RWPE2 (cell line): Measurements from ENCODE around the gene GINS3.

Experiments used
- ATAC-seq: fragments of 200-7000 bp; cut with Tn5 transposase; 3 replicates; pipeline ENCODE4 v1.9.1; 2021; ENCODE audit warnings: low read depth
- DNase-seq: peaks from one replicate; pipeline ENCODE4 v3.0.0-alpha.2; 2020; ENCODE audit warnings: low spot score
- H3K27ac ChIP-seq: fragments of 450-650 bp; 2 replicates; pipeline ENCODE4 v1.5.1; 2017; ENCODE audit warnings: mild to moderate bottlenecking; ENCODE audit not compliant: poor library complexity, severe bottlenecking
- H3K27me3 ChIP-seq: fragments of 250-450 bp; sonication (Bioruptor Pico); 2 replicates; pipeline ENCODE4 v1.5.1; 2021; ENCODE audit warnings: mild to moderate bottlenecking, moderate library complexity; ENCODE audit not compliant: insufficient read depth, poor library complexity, severe bottlenecking
- H3K36me3 ChIP-seq: fragments of 250-450 bp; sonication (Bioruptor Pico); 2 replicates; pipeline ENCODE4 v1.5.1; 2020; ENCODE audit warnings: low read depth, mild to moderate bottlenecking, moderate library complexity
- H3K4me1 ChIP-seq: fragments of 250-450 bp; sonication (Bioruptor Pico); 2 replicates; pipeline ENCODE4 v1.5.1; 2021; ENCODE audit warnings: mild to moderate bottlenecking, moderate library complexity; ENCODE audit not compliant: insufficient read depth, poor library complexity, severe bottlenecking
- H3K4me3 ChIP-seq: fragments of 250-450 bp; sonication (Bioruptor Pico); 2 replicates; pipeline ENCODE4 v1.5.1; 2021; ENCODE audit warnings: mild to moderate bottlenecking, moderate library complexity; ENCODE audit not compliant: severe bottlenecking
- H3K9me3 ChIP-seq: fragments of 250-450 bp; sonication (Bioruptor Pico); 2 replicates; pipeline ENCODE4 v1.5.1; 2021; ENCODE audit warnings: mild to moderate bottlenecking, moderate library complexity; ENCODE audit not compliant: severe bottlenecking
- TF ChIP-seq, protein P1 (sequence below): fragments of 450-650 bp; IDR thresholded peaks from one replicate; pipeline ENCODE4 v1.5.1; 2017; ENCODE audit warnings: mild to moderate bottlenecking, moderate library complexity; ENCODE audit not compliant: poor library complexity, severe bottlenecking

Gene GINS3

DNA sequence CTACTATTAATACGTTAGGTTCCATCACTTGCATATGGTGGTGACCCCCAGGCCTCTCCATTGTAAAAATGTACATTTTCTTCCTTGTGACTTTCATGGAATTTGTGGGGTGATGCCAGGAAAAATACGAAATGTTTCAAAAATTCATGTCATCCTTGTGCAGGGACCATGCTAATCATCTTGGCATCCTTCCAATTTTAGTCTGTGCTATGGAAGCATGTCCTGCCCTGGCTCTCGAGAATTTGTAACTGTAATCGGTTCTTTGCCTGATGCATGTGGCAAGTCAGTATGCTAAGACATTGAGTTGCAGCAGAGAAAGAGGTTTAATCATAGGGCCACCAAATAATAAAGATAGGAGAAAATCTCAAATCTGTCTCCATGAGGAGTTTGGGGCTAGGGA, 14.3 kb upstream of the GINS3 start:
- no peak for ATAC-seq
- TF ChIP-seq, protein P1, sequence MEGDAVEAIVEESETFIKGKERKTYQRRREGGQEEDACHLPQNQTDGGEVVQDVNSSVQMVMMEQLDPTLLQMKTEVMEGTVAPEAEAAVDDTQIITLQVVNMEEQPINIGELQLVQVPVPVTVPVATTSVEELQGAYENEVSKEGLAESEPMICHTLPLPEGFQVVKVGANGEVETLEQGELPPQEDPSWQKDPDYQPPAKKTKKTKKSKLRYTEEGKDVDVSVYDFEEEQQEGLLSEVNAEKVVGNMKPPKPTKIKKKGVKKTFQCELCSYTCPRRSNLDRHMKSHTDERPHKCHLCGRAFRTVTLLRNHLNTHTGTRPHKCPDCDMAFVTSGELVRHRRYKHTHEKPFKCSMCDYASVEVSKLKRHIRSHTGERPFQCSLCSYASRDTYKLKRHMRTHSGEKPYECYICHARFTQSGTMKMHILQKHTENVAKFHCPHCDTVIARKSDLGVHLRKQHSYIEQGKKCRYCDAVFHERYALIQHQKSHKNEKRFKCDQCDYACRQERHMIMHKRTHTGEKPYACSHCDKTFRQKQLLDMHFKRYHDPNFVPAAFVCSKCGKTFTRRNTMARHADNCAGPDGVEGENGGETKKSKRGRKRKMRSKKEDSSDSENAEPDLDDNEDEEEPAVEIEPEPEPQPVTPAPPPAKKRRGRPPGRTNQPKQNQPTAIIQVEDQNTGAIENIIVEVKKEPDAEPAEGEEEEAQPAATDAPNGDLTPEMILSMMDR: no peak
- H3K36me3 ChIP-seq: no peaks in the 10 kb centered on the region
- H3K4me3 ChIP-seq: no peak overlapping the region
- H3K4me1 ChIP-seq: no peaks in the 10 kb centered on the region
- H3K27ac ChIP-seq: no peak overlapping the region
- DNase-seq: no peak
- H3K27me3 ChIP-seq: no peaks in the 10 kb centered on the region
- no peaks in the 10 kb centered on the region for H3K9me3 ChIP-seq

DNA sequence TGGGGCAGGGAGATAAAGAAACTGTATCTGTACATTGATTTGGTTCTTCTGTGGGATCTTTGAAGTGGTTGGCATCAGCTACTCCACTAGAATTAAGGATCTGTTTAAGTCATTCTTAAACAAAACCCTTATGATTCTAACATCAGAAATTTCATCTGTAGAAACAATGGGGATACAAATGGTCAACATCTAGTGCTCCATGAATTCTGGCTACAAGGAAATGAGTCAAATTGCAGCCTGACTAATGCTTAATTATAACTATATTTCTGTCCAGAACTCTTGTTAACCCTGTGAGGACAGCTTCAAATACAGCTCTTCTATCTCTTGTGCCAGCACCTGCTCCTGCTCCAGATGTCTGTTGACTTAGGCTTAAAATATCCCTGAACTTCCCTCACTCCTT, 13.9 kb upstream of the GINS3 start:
- ATAC-seq (no peak), DNase-seq (no peak)
- H3K4me3 ChIP-seq: no peak overlapping the region
- H3K9me3 ChIP-seq: no peaks in the 10 kb centered on the region
- no peaks in the 10 kb centered on the region for H3K27me3 ChIP-seq
- TF ChIP-seq, protein P1: no peak
- H3K27ac ChIP-seq: no peak overlapping the region
- H3K36me3 ChIP-seq: no peaks in the 10 kb centered on the region
- no peaks in the 10 kb centered on the region for H3K4me1 ChIP-seq

DNA sequence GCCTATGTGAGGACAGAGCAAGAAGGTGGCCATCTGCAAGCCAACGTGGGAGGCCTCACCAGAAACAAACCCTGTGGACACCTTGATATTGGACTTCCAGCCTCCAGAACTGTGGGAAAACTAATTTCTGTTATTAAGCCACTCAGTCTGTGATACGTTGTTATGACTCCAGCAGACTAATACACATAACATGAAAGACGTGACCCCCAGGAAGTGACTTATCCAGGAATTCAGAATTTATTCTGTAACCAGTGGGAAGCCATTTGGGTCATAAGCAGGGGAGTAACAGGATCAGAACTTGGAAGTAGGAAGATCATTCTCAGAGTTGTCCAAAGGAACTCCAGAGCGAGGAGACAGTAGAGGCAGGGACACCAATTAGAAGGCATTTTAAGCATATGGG, 12.5 kb upstream of the GINS3 start:
- TF ChIP-seq, protein P1: no peak
- H3K4me3 ChIP-seq: no peak overlapping the region
- H3K9me3 ChIP-seq: no peaks in the 10 kb centered on the region
- H3K36me3 ChIP-seq: no peaks in the 10 kb centered on the region
- H3K27ac ChIP-seq: no peak overlapping the region
- ATAC-seq (no peak), DNase-seq (no peak)
- H3K27me3 ChIP-seq: no peaks in the 10 kb centered on the region
- no peaks in the 10 kb centered on the region for H3K4me1 ChIP-seq

DNA sequence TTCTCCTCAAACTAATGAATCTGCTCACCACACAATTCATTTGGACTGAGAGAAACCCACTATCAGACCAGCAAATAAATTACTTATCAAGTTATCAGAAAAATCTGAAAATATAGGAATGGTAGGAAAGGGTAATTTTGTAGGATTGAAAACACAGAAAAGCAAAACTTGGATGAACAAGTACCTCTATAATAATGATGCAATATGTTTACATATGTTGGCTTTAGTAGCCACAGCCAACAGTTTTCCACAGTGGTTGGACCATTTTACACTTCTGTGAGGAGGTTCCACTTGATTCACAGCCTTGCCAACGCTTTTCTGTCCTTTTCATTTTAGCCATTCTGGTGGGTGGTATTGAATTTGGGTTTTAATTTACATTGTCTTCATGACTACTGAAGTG, 10.6 kb upstream of the GINS3 start:
- Histone ChIP-seq H3K4me3 (no peak overlapping the region), H3K9me3 (no peaks in the 10 kb centered on the region), H3K27ac (no peak overlapping the region), H3K36me3 (no peaks in the 10 kb centered on the region), H3K27me3 (no peaks in the 10 kb centered on the region), H3K4me1 (no peaks in the 10 kb centered on the region)
- TF ChIP-seq, protein P1: no peak
- ATAC-seq (no peak), DNase-seq (no peak)

DNA sequence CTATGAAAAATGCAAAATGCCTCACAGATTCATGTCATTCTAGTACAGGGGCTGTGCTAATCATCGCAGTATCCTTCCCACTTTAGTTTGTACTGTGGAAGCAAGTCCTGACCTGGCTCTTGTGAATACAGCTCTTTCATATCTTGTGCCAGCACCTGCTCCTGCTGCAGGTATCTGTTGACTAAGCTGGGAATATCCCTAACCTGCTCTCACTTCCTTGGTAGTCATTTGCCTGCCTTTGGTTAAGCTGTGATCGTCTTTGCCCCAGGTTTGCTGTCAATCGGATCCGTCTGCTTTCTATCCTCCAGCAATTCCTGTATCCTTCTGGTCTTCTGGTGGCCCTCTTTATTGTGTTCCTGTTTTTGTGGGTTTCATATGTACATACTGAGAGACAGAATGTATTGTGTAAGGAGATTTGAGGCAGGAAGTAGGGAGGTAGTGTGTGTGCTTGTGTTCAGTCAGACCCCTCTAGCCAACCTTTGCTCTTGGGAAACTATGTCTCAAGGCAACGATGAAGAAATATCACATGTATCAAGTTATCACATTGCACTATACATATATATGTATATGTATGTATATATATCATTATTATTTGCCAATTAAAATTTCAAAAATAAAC, 7.7 kb upstream of the GINS3 start:
- Histone ChIP-seq H3K27me3 (no peaks in the 10 kb centered on the region), H3K4me1 (no peaks in the 10 kb centered on the region), H3K27ac (no peak overlapping the region), H3K36me3 (no peaks in the 10 kb centered on the region), H3K9me3 (no peaks in the 10 kb centered on the region), H3K4me3 (no peak overlapping the region)
- ATAC-seq (peak; percentile 78), DNase-seq (no peak)
- TF ChIP-seq, protein P1: no peak
